Cardiac muscle cell (in vitro differentiated cells and primary cell): Measurements from ENCODE around the gene RNF169. TPM values are rescaled to one million over a fixed set of nuclear protein-coding genes. Genes with fewer than 3 reads are reported as not detected.

Source experiments
- DNase-seq, 2 donors: peaks; one replicate each; pipeline versions ENCODE4 v3.0.0 to v3.0.0-alpha.2; 2010 to 2017; ENCODE audit warnings: low read depth in 1 of 2, low spot score in 1 of 2
- H3K27ac ChIP-seq: fragments of 200-600 bp; sonication (generic); 2 replicates; pipeline ENCODE4 v1.5.1; 2016
- H3K27me3 ChIP-seq: fragments of 200-600 bp; sonication (generic); 2 replicates; pipeline ENCODE4 v1.6.0; 2016; ENCODE audit warnings: control low read depth
- H3K36me3 ChIP-seq: fragments of 200-600 bp; sonication (generic); 2 replicates; pipeline ENCODE4 v1.5.1; 2016; ENCODE audit warnings: control low read depth
- H3K4me1 ChIP-seq: fragments of 200-600 bp; sonication (generic); 2 replicates; pipeline ENCODE4 v1.8.1; 2017; ENCODE audit warnings: low read depth, mild to moderate bottlenecking, mixed run types
- H3K4me3 ChIP-seq: fragments of 200-600 bp; sonication (generic); 2 replicates; pipeline ENCODE4 v1.5.1; 2016; ENCODE audit warnings: mild to moderate bottlenecking
- H3K9me3 ChIP-seq: fragments of 200-600 bp; sonication (generic); 2 replicates; pipeline ENCODE4 v1.5.1; 2017; ENCODE audit warnings: low read depth, mild to moderate bottlenecking, control low read depth
- CTCF ChIP-seq: IDR thresholded peaks from 2 replicates; pipeline ENCODE4 v1.5.1; 2012; ENCODE audit warnings: low read depth, mild to moderate bottlenecking, low read length
- polyA plus RNA-seq: library from polyadenylated mRNA; unstranded; fragments of >200 nt; fragmentation: Nextera tagmentation; extraction: Ambion mirVana; gene quantifications from 2 replicates; pipeline ENCODE4 v1.2.1, GENCODE V29; 2016
- total RNA-seq: library from RNA; depleted of rRNA; stranded (reverse); fragments of >200 nt; gene quantifications from 2 replicates; pipeline ENCODE4 v1.2.3, GENCODE V29; 2016

RNF169 gene
- total and polyA plus RNA-seq, 2 experiments from 2014 or later = 3.3 to 15.3 TPM

GRCh38 chr11:74847895-74848294 lies 99.2 kb downstream of the RNF169 start:
- Histone ChIP-seq H3K4me1 (no peaks in the 10 kb centered on the region), H3K9me3 (no peaks in the 10 kb centered on the region), H3K4me3 (no peak overlapping the region), H3K27ac (no peak overlapping the region), H3K27me3 (no peaks in the 10 kb centered on the region), H3K36me3 (peaks cover 30% of the 10 kb centered on the region)
- TF ChIP-seq CTCF = no peak
- DNase-seq = no peak

GRCh38 chr11:74849525-74850391 lies 101.1 kb downstream of the RNF169 start:
- H3K4me3 ChIP-seq = no peak overlapping the region
- no peaks in the 10 kb centered on the region for H3K4me1 ChIP-seq
- DNase-seq = peak in 1 of 2 donors; percentile 66
- H3K27me3 ChIP-seq = no peaks in the 10 kb centered on the region
- no peaks in the 10 kb centered on the region for H3K9me3 ChIP-seq
- H3K36me3 ChIP-seq = peaks cover 30% of the 10 kb centered on the region
- TF ChIP-seq CTCF = no peak
- H3K27ac ChIP-seq = no peak overlapping the region

- peaks cover 2% of the 10 kb centered on the region for H3K36me3 ChIP-seq
- H3K4me1 ChIP-seq = no peaks in the 10 kb centered on the region
- H3K4me3 ChIP-seq = no peak overlapping the region
- TF ChIP-seq CTCF = no peak
- H3K9me3 ChIP-seq = no peaks in the 10 kb centered on the region
- no peak overlapping the region for H3K27ac ChIP-seq
- no peak for DNase-seq
- no peaks in the 10 kb centered on the region for H3K27me3 ChIP-seq
Observed at GRCh38 chr11:74853223-74853622, 104.6 kb downstream of the RNF169 start.

GRCh38 chr11:74860743-74861142 lies 112.1 kb downstream of the RNF169 start:
- Histone ChIP-seq H3K27me3 (no peaks in the 10 kb centered on the region), H3K27ac (no peak overlapping the region), H3K4me3 (no peak overlapping the region), H3K9me3 (no peaks in the 10 kb centered on the region), H3K36me3 (peaks cover 5% of the 10 kb centered on the region), H3K4me1 (no peaks in the 10 kb centered on the region)
- TF ChIP-seq CTCF = no peak
- DNase-seq = no peak

GRCh38 chr11:74863410-74863809 lies 114.8 kb downstream of the RNF169 start:
- Histone ChIP-seq H3K36me3 (peaks cover 5% of the 10 kb centered on the region), H3K4me3 (no peak overlapping the region), H3K4me1 (no peaks in the 10 kb centered on the region), H3K27me3 (no peaks in the 10 kb centered on the region), H3K27ac (no peak overlapping the region), H3K9me3 (no peaks in the 10 kb centered on the region)
- TF ChIP-seq CTCF = no peak
- no peak for DNase-seq
